Endodermal cell (in vitro differentiated cells): ENCODE measurements around the gene EGLN1. TPM values are rescaled to one million over a fixed set of nuclear protein-coding genes. Genes with fewer than 3 reads are reported as not detected.

Experiments used
- DNase-seq: peaks from one replicate; pipeline ENCODE4 v3.0.0-alpha.2; 2017
- H3K27ac ChIP-seq: 2 replicates; pipeline ENCODE4 v1.5.1; 2013; ENCODE audit warnings: mild to moderate bottlenecking, low read depth, low read length, moderate library complexity
- H3K27me3 ChIP-seq: 2 replicates; pipeline ENCODE4 v1.6.1; 2013; ENCODE audit warnings: mild to moderate bottlenecking, low read length, moderate library complexity; ENCODE audit not compliant: insufficient read depth, control insufficient read depth, poor library complexity, severe bottlenecking
- H3K36me3 ChIP-seq: 2 replicates; pipeline ENCODE4 v1.7.0; 2013; ENCODE audit warnings: mild to moderate bottlenecking, low read length, moderate library complexity; ENCODE audit not compliant: control insufficient read depth, insufficient read depth
- H3K4me1 ChIP-seq: one replicate; pipeline ENCODE4 v1.7.0; 2013; ENCODE audit warnings: low read length; ENCODE audit not compliant: control insufficient read depth, insufficient read depth
- H3K4me3 ChIP-seq: 2 replicates; pipeline ENCODE4 v1.5.1; 2013; ENCODE audit warnings: mild to moderate bottlenecking, low read length, moderate library complexity
- H3K9ac ChIP-seq: 2 replicates; pipeline ENCODE4 v1.6.1; 2013; ENCODE audit warnings: mild to moderate bottlenecking, low read length, moderate library complexity; ENCODE audit not compliant: poor library complexity, severe bottlenecking; ENCODE audit errors: extremely low read depth
- H3K9me3 ChIP-seq: 2 replicates; pipeline ENCODE4 v1.6.1; 2013; ENCODE audit warnings: mild to moderate bottlenecking, low read length, moderate library complexity; ENCODE audit not compliant: control insufficient read depth
- H3K27ac Mint-ChIP-seq: 2 replicates; pipeline ENCODE4 v1.8.0; 2020; ENCODE audit warnings: mixed read lengths
- H3K27me3 Mint-ChIP-seq: 2 replicates; pipeline ENCODE4 v1.8.0; 2021; ENCODE audit warnings: mild to moderate bottlenecking, mixed read lengths; ENCODE audit not compliant: insufficient read depth
- H3K36me3 Mint-ChIP-seq: 2 replicates; pipeline ENCODE4 v1.8.0; 2020; ENCODE audit warnings: low read depth, mixed read lengths
- H3K4me1 Mint-ChIP-seq: 2 replicates; pipeline ENCODE4 v1.8.0; 2020; ENCODE audit warnings: mixed read lengths
- H3K4me3 Mint-ChIP-seq: 2 replicates; pipeline ENCODE4 v1.8.0; 2020; ENCODE audit warnings: mild to moderate bottlenecking, moderate library complexity, mixed read lengths
- H3K9me3 Mint-ChIP-seq: 2 replicates; pipeline ENCODE4 v1.8.0; 2020; ENCODE audit warnings: mild to moderate bottlenecking, mixed read lengths
- CTCF ChIP-seq: fragments of 200-600 bp; sonication (generic); conservative IDR thresholded peaks from 2 replicates; pipeline ENCODE4 v1.5.0; 2021; ENCODE audit warnings: antibody characterized with exemption, mild to moderate bottlenecking
- WGBS, 2 experiments: methylation state at CpG; one replicate each; pipeline versions ENCODE4 v1.1.5 to v1.1.7; 2013; ENCODE audit warnings: missing lambda C conversion rate in 2 of 2, mixed read lengths in 1 of 2; ENCODE audit not compliant: insufficient coverage in 1 of 2, insufficient read length in 1 of 2; 5-methylcytosine and 5-hydroxymethylcytosine counted together
- total RNA-seq, 2 donors: library from RNA; stranded (reverse); fragmentation: NEBNext Ultra II Directional in 1 of 2; extraction: Animal tissue kit (Norgen Biotek cat#: 25700) in 1 of 2; gene quantifications; 2 replicates in 1 of 2; 3 replicates in 1 of 2; pipeline ENCODE4 v1.2.1, GENCODE V29; 2021

The EGLN1 gene
- total RNA-seq, 2 donors from 2014 or later = 12.2 to 17.4 TPM

GRCh38 chr1:231428377-231428776 is 6.3 kb upstream of the EGLN1 start:
- Histone ChIP-seq H3K4me3 (no peak overlapping the region), H3K4me1 (no peaks in the 10 kb centered on the region), H3K27me3 (peaks cover 4% of the 10 kb centered on the region), H3K36me3 (no peaks in the 10 kb centered on the region), H3K9me3 (no peaks in the 10 kb centered on the region), H3K9ac (no peak overlapping the region), H3K27ac (no peak overlapping the region)
- WGBS, 2 experiments = 88 to 92% methylated on average over 3 of the region's 3 CpGs
- no peak for DNase-seq
- no peak for TF ChIP-seq CTCF
- Mint-ChIP-seq H3K36me3 (no peaks in the 10 kb centered on the region), H3K9me3 (peaks cover 6% of the 10 kb centered on the region), H3K4me3 (no peak overlapping the region), H3K27me3 (peaks cover 23% of the 10 kb centered on the region), H3K27ac (no peak overlapping the region), H3K4me1 (peaks cover 4% of the 10 kb centered on the region)

GRCh38 chr1:231424950-231425805 is 3.1 kb upstream of the EGLN1 start:
- peaks cover 2% of the 10 kb centered on the region for H3K9me3 Mint-ChIP-seq
- 60 to 73% methylated on average over 2 to 4 of the region's 4 CpGs for WGBS, 2 experiments
- Histone ChIP-seq H3K4me3 (no peak overlapping the region), H3K27ac (no peak overlapping the region), H3K27me3 (peaks cover 6% of the 10 kb centered on the region), H3K9ac (no peak overlapping the region), H3K36me3 (no peaks in the 10 kb centered on the region), H3K9me3 (no peaks in the 10 kb centered on the region), H3K4me1 (no peaks in the 10 kb centered on the region)
- peaks cover 30% of the 10 kb centered on the region for H3K27me3 Mint-ChIP-seq
- TF ChIP-seq CTCF = no peak
- DNase-seq = no peak
- no peaks in the 10 kb centered on the region for H3K36me3 Mint-ChIP-seq
- no peak overlapping the region for H3K4me3 Mint-ChIP-seq
- peaks cover 11% of the 10 kb centered on the region for H3K4me1 Mint-ChIP-seq
- H3K27ac Mint-ChIP-seq = no peak overlapping the region

GRCh38 chr1:231423648-231424047 is 1.6 kb upstream of the EGLN1 start:
- 67 to 78% methylated on average over 1 of the region's 1 CpG for WGBS, 2 experiments

More at GRCh38 chr1:231423648-231424047, 1.6 kb upstream of the EGLN1 start:
- H3K4me1 ChIP-seq = peaks cover 4% of the 10 kb centered on the region
- Mint-ChIP-seq H3K9me3 (no peaks in the 10 kb centered on the region), H3K27me3 (peaks cover 45% of the 10 kb centered on the region), H3K4me1 (peaks cover 22% of the 10 kb centered on the region), H3K27ac (no peak overlapping the region), H3K36me3 (no peaks in the 10 kb centered on the region), H3K4me3 (peak overlapping the region; percentile 85)
- no peaks in the 10 kb centered on the region for H3K36me3 ChIP-seq
- no peak overlapping the region for H3K9ac ChIP-seq
- H3K4me3 ChIP-seq = peak overlapping the region; percentile 86
- no peak for TF ChIP-seq CTCF
- no peak overlapping the region for H3K27ac ChIP-seq
- peaks cover 16% of the 10 kb centered on the region for H3K27me3 ChIP-seq
- no peaks in the 10 kb centered on the region for H3K9me3 ChIP-seq
- DNase-seq = no peak
